ENCODE data around the gene SH3PXD2A.

DNA sequence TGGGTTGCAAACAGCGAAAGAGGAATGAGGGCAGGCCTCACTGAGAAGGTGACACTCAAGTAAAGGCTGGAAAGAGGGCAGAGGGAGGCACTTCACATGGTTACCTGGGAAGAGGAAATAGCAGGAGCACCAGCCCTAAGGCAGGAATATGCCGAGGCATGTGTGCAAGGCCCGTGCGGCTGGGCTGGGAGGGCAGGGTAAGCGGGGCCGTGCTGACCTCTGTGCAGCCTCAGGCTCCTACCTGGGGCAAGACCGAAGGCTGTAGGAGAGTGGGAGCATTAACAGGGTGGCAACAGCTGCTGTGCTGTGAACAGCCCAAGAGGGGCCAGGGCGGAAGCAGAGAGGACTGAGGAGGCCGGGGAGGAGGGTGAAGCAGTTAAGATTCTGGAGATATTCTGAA lies 24.0 kb upstream of the SH3PXD2A start:
- TF ChIP-seq, protein P1, sequence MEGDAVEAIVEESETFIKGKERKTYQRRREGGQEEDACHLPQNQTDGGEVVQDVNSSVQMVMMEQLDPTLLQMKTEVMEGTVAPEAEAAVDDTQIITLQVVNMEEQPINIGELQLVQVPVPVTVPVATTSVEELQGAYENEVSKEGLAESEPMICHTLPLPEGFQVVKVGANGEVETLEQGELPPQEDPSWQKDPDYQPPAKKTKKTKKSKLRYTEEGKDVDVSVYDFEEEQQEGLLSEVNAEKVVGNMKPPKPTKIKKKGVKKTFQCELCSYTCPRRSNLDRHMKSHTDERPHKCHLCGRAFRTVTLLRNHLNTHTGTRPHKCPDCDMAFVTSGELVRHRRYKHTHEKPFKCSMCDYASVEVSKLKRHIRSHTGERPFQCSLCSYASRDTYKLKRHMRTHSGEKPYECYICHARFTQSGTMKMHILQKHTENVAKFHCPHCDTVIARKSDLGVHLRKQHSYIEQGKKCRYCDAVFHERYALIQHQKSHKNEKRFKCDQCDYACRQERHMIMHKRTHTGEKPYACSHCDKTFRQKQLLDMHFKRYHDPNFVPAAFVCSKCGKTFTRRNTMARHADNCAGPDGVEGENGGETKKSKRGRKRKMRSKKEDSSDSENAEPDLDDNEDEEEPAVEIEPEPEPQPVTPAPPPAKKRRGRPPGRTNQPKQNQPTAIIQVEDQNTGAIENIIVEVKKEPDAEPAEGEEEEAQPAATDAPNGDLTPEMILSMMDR (IDR thresholded peaks at IDR 0.05) = no peak
- no peak for TF ChIP-seq POLR2A (IDR thresholded peaks at IDR 0.05)
